Large intestine (tissue), 3 donors: Measurements from ENCODE around the gene PLCB2. TPM values are rescaled to one million over a fixed set of nuclear protein-coding genes. Genes with fewer than 3 reads are reported as not detected.

Experiments used
- DNase-seq, 2 donors: peaks; one replicate each; pipeline versions ENCODE4 v3.0.0 to v3.0.0-alpha.2; 2013
- H3K27ac ChIP-seq: one replicate; pipeline ENCODE4 v1.5.1; 2013; ENCODE audit warnings: low read length
- H3K27me3 ChIP-seq: 2 replicates; pipeline ENCODE4 v1.6.1; 2013; ENCODE audit warnings: low read length; ENCODE audit not compliant: control insufficient read depth, insufficient read depth
- H3K36me3 ChIP-seq: 2 replicates; pipeline ENCODE4 v1.6.1; 2013; ENCODE audit warnings: low read length; ENCODE audit not compliant: control insufficient read depth, insufficient read depth
- H3K4me1 ChIP-seq: one replicate; pipeline ENCODE4 v1.6.1; 2013; ENCODE audit warnings: low read length; ENCODE audit not compliant: control insufficient read depth, insufficient read depth
- H3K4me3 ChIP-seq: one replicate; pipeline ENCODE4 v1.5.1; 2013; ENCODE audit warnings: low read length
- H3K9me3 ChIP-seq: one replicate; pipeline ENCODE4 v1.6.1; 2013; ENCODE audit warnings: mild to moderate bottlenecking, low read depth, low read length, moderate library complexity; ENCODE audit not compliant: control insufficient read depth
- WGBS: methylation state at CpG from one replicate; pipeline ENCODE4 v1.1.5; 2013; ENCODE audit warnings: low lambda C conversion rate; ENCODE audit not compliant: insufficient coverage; 5-methylcytosine and 5-hydroxymethylcytosine counted together
- polyA plus RNA-seq: library from polyadenylated mRNA; unstranded; fragments of 120-200 nt; gene quantifications from one replicate; pipeline ENCODE4 v1.2.1, GENCODE V29; 2013

The PLCB2 gene
- polyA plus RNA-seq, 1 donor: 11.7 TPM

DNA sequence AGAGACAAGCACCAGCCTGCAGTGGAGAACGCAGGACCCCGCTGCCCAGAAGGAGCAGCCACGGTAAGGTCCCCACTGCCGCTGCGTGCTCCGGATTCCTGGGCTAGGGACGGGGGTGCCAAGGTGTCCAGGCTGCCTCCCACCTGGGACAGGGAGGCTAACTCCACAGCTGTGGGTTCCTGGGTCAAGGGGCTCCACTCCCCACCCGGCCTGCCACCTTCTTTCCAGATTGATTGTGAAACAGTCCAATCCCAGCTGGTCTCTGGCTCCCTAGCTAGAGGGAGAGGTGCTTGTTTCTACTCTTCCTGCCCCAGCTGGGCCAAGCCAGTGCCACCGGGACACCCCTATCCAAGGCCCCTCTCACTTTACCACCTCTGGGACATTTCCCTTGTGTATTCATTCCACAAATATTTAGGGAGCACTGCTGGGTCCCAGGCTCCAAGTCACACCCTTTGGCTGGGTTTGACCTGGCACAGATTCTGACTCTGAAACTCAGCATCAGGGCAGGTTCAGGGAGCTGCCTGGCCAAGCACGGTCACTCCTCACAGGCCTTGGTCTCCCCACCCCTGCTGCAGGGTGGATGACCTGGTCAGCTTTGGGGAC is 67.0 kb downstream of the PLCB2 start:
- H3K27me3 ChIP-seq: peaks cover 17% of the 10 kb centered on the region
- DNase-seq: no peak
- no peak overlapping the region for H3K27ac ChIP-seq
- peaks cover 20% of the 10 kb centered on the region for H3K4me1 ChIP-seq
- H3K9me3 ChIP-seq: no peaks in the 10 kb centered on the region
- H3K36me3 ChIP-seq: no peaks in the 10 kb centered on the region
- no peak overlapping the region for H3K4me3 ChIP-seq
- WGBS: no CpG with 5 or more reads among the region's 10 CpGs

DNA sequence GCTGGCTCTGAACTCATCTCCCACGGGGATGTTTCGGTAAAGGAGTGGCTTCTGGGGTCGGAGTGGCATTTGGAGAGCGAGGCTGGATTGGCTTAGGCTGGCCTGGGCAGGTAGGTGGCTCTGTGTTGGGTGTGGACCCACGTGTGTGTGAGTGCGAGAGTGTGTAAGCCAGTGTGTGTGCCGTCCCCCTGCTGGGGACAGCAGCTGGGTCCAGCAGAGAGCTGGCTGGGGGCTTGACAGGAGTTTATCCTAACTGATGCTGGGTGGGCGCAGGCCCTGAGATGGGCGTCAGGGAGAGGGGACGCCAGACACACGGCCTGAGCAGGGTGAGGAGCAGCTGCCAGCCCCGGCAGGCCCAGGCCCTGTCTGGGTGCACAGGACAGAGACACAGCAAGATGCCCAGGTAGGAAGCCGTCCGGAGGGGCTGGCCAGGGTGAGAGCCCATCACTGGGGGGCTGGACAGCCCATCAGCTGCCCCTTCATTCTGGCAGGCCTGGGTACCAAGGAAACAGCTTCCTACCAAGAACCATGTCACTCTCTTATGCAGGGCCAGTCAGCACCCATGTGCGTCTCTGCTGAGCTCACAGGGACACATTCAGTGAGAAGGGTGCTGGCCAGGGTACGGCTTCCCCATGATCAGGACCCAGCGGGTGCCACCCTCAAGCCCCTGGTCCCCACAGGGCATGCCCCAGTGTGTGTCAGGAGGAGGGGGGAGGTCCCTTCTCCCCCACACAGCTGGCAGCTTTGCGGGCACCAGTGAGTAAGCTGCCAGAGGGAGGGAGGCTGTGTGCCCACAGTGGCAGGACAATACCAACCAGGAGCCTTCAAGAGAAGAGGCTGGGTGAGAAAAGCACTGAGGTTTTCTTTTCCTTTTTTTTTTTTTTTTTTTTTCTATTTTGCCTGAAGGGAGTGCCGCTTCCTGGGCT is 67.8 kb downstream of the PLCB2 start:
- H3K4me1 ChIP-seq: peaks cover 13% of the 10 kb centered on the region
- no peaks in the 10 kb centered on the region for H3K9me3 ChIP-seq
- H3K36me3 ChIP-seq: no peaks in the 10 kb centered on the region
- H3K4me3 ChIP-seq: no peak overlapping the region
- no peak for DNase-seq
- H3K27me3 ChIP-seq: peaks cover 17% of the 10 kb centered on the region
- WGBS: no CpG with 5 or more reads among the region's 19 CpGs
- H3K27ac ChIP-seq: no peak overlapping the region

DNA sequence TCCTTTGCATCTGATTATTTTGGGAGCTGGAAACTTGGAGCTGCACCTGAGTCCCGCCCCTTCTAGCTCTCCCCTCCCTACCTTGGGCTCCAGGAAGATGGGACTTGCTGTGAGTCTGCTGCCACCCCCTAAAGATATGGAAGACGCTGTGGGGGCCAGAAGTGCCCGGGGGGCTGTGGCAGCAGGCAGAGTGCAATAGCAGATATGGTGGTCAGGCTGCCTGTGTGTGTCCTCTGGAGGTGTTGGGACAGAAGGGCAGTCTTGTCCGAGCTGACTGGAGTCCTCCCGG is 68.4 kb downstream of the PLCB2 start:
- no peaks in the 10 kb centered on the region for H3K36me3 ChIP-seq
- H3K27me3 ChIP-seq: peaks cover 17% of the 10 kb centered on the region
- no peak overlapping the region for H3K27ac ChIP-seq
- peaks cover 9% of the 10 kb centered on the region for H3K4me1 ChIP-seq
- peak overlapping the region; percentile 20 for H3K4me3 ChIP-seq
- WGBS: no CpG with 5 or more reads among the region's 5 CpGs
- no peak for DNase-seq
- no peaks in the 10 kb centered on the region for H3K9me3 ChIP-seq

DNA sequence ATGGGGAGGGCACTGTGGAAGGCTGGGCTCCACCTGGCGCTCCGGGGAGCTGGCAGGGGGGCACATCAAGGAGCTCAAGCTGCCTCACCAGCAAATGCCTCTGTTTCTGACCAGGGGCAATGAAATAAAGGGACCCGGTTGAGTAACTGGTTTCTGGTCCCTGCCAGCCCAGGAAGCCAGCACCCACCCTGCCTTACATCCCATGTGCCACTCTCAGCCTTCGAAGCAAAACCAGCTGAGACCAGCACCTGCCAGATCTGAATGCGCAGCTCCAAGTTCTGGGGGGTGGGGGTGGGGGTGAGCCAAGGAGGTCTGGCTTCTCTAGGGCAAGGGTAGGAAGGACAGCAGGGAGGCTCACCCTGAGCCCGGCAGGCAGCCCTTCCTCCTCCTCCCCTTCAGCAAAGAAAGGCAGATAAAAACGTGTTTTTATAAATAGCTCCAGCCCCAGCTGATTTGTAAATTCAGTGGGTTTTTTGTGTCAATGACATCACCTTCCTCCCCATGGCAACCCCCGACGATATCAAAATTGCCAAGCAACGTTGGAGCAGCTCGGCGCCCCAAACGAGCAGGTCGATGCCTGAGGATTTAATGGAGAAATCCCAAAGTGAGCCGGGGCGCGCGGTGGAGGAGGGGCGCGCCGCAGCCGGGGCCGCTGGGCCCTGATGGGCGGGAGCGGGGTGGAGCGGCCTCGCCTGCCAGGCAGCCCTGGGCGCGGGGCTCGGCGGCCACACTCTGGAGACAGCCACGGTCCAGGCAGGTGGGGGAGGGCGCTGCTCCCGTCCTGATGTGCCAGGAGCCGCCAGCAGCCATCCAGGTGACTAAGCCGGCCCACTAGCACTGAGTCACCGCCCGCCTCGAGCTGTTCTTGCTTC is 69.0 kb downstream of the PLCB2 start, which contains the start of gene PAK6:
Gene PAK6, plus strand, starts transcription at position 532 of the 872 bp plus-strand sequence. CDS start 25,723 bp downstream, outside the sequence.
- H3K27ac ChIP-seq: no peak within 1 kb of the TSS
- H3K4me3 ChIP-seq: peak within 1 kb of the TSS; percentile 20
- peaks cover 17% of the 10 kb centered on the region for H3K27me3 ChIP-seq

More for the DNA sequence above, 69.0 kb downstream of the PLCB2 start, which contains the start of gene PAK6:
- Histone ChIP-seq H3K36me3 (no peaks in the 10 kb centered on the region), H3K9me3 (no peaks in the 10 kb centered on the region), H3K4me1 (peaks cover 9% of the 10 kb centered on the region)
- peak in 1 of 2 donors; percentile 59 for DNase-seq
- no CpG with 5 or more reads among the region's 39 CpGs for WGBS

Other genes with a start within 250 kb of the PLCB2 start
- 9.2 TPM for gene BMF, start 199.1 kb downstream of the PLCB2 start, polyA plus RNA-seq
- 12.8 TPM for gene BUB1B, start 146.9 kb downstream of the PLCB2 start, polyA plus RNA-seq
- 14.8 TPM for gene PAK6, start 68.9 kb downstream of the PLCB2 start, polyA plus RNA-seq
- 0.16 TPM for gene ANKRD63, start 24.9 kb downstream of the PLCB2 start, polyA plus RNA-seq
- gene INAFM2, start 15.8 kb upstream of the PLCB2 start, polyA plus RNA-seq: 14.6 TPM
- 7.2 TPM for gene CCDC9B, start 33.0 kb upstream of the PLCB2 start, polyA plus RNA-seq
- 892 TPM for gene PHGR1, start 43.1 kb upstream of the PLCB2 start, polyA plus RNA-seq
- gene DISP2, start 50.3 kb upstream of the PLCB2 start, polyA plus RNA-seq: 4.6 TPM
- 21.3 TPM for gene KNSTRN, start 74.8 kb upstream of the PLCB2 start, polyA plus RNA-seq
- gene IVD, start 97.9 kb upstream of the PLCB2 start, polyA plus RNA-seq: 51.2 TPM
- gene BAHD1, start 133.0 kb upstream of the PLCB2 start, polyA plus RNA-seq: 28.1 TPM
- 12.5 TPM for gene CHST14, start 163.0 kb upstream of the PLCB2 start, polyA plus RNA-seq